ENCODE data around the gene ROR1. TPM values are rescaled to one million over a fixed set of nuclear protein-coding genes. Genes with fewer than 3 reads are reported as not detected.
A peak's percentile ranks its signal among the peaks of the same experiment; 100 is the strongest.

ROR1 gene
- total RNA-seq, 1 experiment from 2014 or later, result 2.7 TPM

GRCh38 chr1:64163970-64164369 lies 390.2 kb downstream of the ROR1 start:
- ChIA-PET RAD21 (ENCODE audit: low non-redundant PET in 1 of 2, low total read pairs in 2 of 2, uncharacterized antibody in 2 of 2, unreplicated experiment in 2 of 2) (no interaction called here), CTCF (interaction anchor here (1.0 to 1.6 kb wide), 4 partner anchors 235 to 490 kb away, joined by 3 to 9 read pairs (median 5); no protein-coding TSS in a partner anchor), POLR2A (no interaction called here)
- no peaks in the 10 kb centered on the region for H3K9me3 ChIP-seq (ENCODE audit: control insufficient read depth in 1 of 2, insufficient read depth in 1 of 2, low read depth in 1 of 2, low read length in 2 of 2)
- no peak for TF ChIP-seq FOSL1 (IDR thresholded peaks at IDR 0.05; ENCODE audit: low read depth)
- TF ChIP-seq ATF3 (IDR thresholded peaks at IDR 0.05), result no peak
- no peak for TF ChIP-seq SRF (IDR thresholded peaks at IDR 0.05; ENCODE audit: low read depth)
- no peak for TF ChIP-seq EZH2phosphoT487 (IDR thresholded peaks at IDR 0.05; ENCODE audit: borderline replicate concordance)
- no peak for TF ChIP-seq POLR2AphosphoS5 (IDR thresholded peaks at IDR 0.05; ENCODE audit: low read depth, low read length)
- TF ChIP-seq ZBTB33 (IDR thresholded peaks at IDR 0.05; ENCODE audit: extremely low read depth, insufficient replicate concordance, low read length), result no peak
- TF ChIP-seq, protein P1, sequence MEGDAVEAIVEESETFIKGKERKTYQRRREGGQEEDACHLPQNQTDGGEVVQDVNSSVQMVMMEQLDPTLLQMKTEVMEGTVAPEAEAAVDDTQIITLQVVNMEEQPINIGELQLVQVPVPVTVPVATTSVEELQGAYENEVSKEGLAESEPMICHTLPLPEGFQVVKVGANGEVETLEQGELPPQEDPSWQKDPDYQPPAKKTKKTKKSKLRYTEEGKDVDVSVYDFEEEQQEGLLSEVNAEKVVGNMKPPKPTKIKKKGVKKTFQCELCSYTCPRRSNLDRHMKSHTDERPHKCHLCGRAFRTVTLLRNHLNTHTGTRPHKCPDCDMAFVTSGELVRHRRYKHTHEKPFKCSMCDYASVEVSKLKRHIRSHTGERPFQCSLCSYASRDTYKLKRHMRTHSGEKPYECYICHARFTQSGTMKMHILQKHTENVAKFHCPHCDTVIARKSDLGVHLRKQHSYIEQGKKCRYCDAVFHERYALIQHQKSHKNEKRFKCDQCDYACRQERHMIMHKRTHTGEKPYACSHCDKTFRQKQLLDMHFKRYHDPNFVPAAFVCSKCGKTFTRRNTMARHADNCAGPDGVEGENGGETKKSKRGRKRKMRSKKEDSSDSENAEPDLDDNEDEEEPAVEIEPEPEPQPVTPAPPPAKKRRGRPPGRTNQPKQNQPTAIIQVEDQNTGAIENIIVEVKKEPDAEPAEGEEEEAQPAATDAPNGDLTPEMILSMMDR (IDR thresholded peaks at IDR 0.05 in 2 of 3, conservative IDR thresholded peaks at IDR 0.05 in 1 of 3; ENCODE audit: borderline replicate concordance in 1 of 3, insufficient read depth in 1 of 3, low read depth in 2 of 3, low read length in 2 of 3), result peak; percentile 43 to 48 (median 43); a peak in 5 of 6 replicates
- TF ChIP-seq ZNF274 (IDR thresholded peaks at IDR 0.05; ENCODE audit: low read depth, low read length), result no peak
- TF ChIP-seq RAD21 (IDR thresholded peaks at IDR 0.05; ENCODE audit: low read depth), result peak; percentile 60
- no peak for TF ChIP-seq YY1 (IDR thresholded peaks at IDR 0.05; ENCODE audit: extremely low read depth, insufficient replicate concordance, low read depth, low read length)
- TF ChIP-seq EZH2 (IDR thresholded peaks at IDR 0.05), result no peak
- no peak for TF ChIP-seq SP1 (IDR thresholded peaks at IDR 0.05; ENCODE audit: low read depth)
- TF ChIP-seq ELF1 (IDR thresholded peaks at IDR 0.05; ENCODE audit: borderline replicate concordance, low read depth), result no peak
- TF ChIP-seq SIN3A (IDR thresholded peaks at IDR 0.05; ENCODE audit: low read depth), result no peak
- TF ChIP-seq CEBPB (IDR thresholded peaks at IDR 0.05; ENCODE audit: low read depth), result no peak
- TF ChIP-seq POLR2A (IDR thresholded peaks at IDR 0.05; ENCODE audit: borderline replicate concordance, extremely low read depth, insufficient read depth, insufficient read length), result no peak
- no peak overlapping the region for H3K4me3 ChIP-seq (replicated peaks in 1 of 2; ENCODE audit: low read depth in 1 of 2, low read length in 2 of 2)
- no peaks in the 10 kb centered on the region; the same call in 1 of the 2 replicates for H3K9me2 ChIP-seq (ENCODE audit: insufficient read depth)
- H3K9ac ChIP-seq (ENCODE audit: low read length), result no peak overlapping the region
- intact Hi-C loops (cut with micrococcal nuclease), result no loop called here
- no peaks in the 10 kb centered on the region for H3K4me1 ChIP-seq (ENCODE audit: control insufficient read depth in 1 of 2, insufficient read depth in 2 of 2, low read length in 2 of 2)
- no peaks in the 10 kb centered on the region for H4K20me1 ChIP-seq (ENCODE audit: insufficient read depth)
- no peaks in the 10 kb centered on the region for H3K79me2 ChIP-seq (ENCODE audit: insufficient read depth, low read length)
- no peak overlapping the region for H3K4me2 ChIP-seq (ENCODE audit: low read length)
- no peak overlapping the region for H2AFZ ChIP-seq (ENCODE audit: low read depth, low read length, poor library complexity, severe bottlenecking)
- H3K27ac ChIP-seq (ENCODE audit: low read depth, low read length), result no peak overlapping the region
- H3K27me3 ChIP-seq (ENCODE audit: insufficient read depth, low read length), result no peaks in the 10 kb centered on the region
- no peaks in the 10 kb centered on the region for H3K36me3 ChIP-seq (ENCODE audit: control insufficient read depth in 1 of 2, insufficient read depth in 2 of 2, low read length in 2 of 2)
- no TSS peak for BruUV-seq (replicated peaks)
- DNase-seq (ENCODE audit: low read depth, low spot score) (no peak), ATAC-seq (peak; percentile 50; the same call in 1 of the 2 replicates)

All from HCT116 (cell line).